Lower leg skin (tissue), 3 donors: ENCODE results near the gene TIAM2.

ENCODE experiments used
- CTCF ChIP-seq, 3 donors: fragments of 450-650 bp; IDR thresholded peaks; one replicate each; pipeline ENCODE4 v1.5.1; 2016; ENCODE audit warnings: antibody characterized with exemption in 3 of 3, mild to moderate bottlenecking in 3 of 3, moderate library complexity in 2 of 3
- POLR2A ChIP-seq, 2 donors: fragments of 450-650 bp; IDR thresholded peaks; one replicate each; pipeline ENCODE4 v1.6.1; 2016 to 2017; ENCODE audit warnings: antibody characterized with exemption in 2 of 2, mild to moderate bottlenecking in 1 of 2, moderate library complexity in 1 of 2

GRCh38 chr6:154960854-154961530, 34.1 kb upstream of the TIAM2 start:
- TF ChIP-seq POLR2A (IDR thresholded peaks at IDR 0.05) (no peak), CTCF (IDR thresholded peaks at IDR 0.05) (no peak)
